ENCODE results near the gene GSG1L.
A peak's percentile ranks its signal among the peaks of the same experiment; 100 is the strongest.

The GSG1L gene

DNA sequence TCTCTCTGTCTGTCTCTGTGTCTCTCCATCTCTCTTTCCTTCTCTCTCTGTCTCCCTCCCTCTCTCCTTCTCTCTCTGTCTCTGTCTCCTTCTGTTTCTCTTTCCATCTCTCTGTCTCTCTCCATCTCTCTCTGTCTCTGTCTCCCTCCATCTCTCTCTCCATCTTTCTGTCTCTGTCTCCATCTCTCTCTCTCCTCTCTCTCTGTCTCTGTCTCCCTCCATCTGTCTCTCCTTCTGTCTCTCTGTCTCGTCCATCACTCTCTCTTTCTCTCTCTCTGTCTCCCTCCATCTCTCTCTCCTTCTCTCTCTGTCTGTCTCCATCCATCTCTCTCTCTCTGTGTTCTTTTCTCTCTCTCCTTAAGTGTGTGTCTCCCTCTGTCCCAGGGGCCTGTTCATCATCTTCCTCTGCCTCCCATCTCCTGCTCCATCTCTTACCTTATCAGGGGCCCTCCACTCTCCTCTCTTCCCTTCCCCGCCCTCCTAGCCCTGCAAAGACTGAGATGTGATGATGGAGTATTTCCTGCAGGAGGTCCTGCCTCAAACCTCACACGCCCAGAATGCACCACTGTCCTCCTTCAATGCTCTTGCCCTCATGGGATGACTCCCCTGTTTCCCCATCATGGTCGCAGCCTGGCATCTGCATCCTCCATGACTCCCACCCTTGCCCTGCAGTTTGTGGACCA lies 193.3 kb downstream of the GSG1L start:
- Histone ChIP-seq H3K4me2 (ENCODE audit: low read length, poor library complexity, severe bottlenecking) (no peak overlapping the region), H4K8ac (ENCODE audit: low read length) (no peak overlapping the region), H2BK15ac (ENCODE audit: low read depth, poor library complexity, severe bottlenecking) (no peak overlapping the region), H2BK5ac (ENCODE audit: low read depth, low read length, poor library complexity, severe bottlenecking) (no peak overlapping the region), H3K18ac (ENCODE audit: low read depth in 1 of 2, low read length in 2 of 2) (no peak overlapping the region), H3K27me3 (ENCODE audit: control insufficient read depth in 1 of 2, insufficient read depth in 1 of 2, low read length in 2 of 2) (peaks cover 5 to 16% of the 10 kb centered on the region in 2 experiments), H3K79me1 (replicated peaks; ENCODE audit: low read length, poor library complexity, severe bottlenecking) (no peaks in the 10 kb centered on the region), H3K9ac (ENCODE audit: low read length) (no peak overlapping the region), H2AK5ac (ENCODE audit: low read length, severe bottlenecking) (no peak overlapping the region), H3K36me3 (ENCODE audit: control insufficient read depth in 1 of 2, insufficient read depth in 2 of 2, low read depth in 1 of 2, low read length in 2 of 2) (no peaks in the 10 kb centered on the region), H3K4me3 (ENCODE audit: insufficient read depth in 1 of 2, low read depth in 1 of 2, low read length in 2 of 2) (no peak overlapping the region), H3K4ac (ENCODE audit: low read depth in 1 of 2, low read length in 2 of 2) (no peak overlapping the region), H3K9me3 (ENCODE audit: control insufficient read depth, low read length) (peaks cover 20% of the 10 kb centered on the region), H2BK12ac (ENCODE audit: low read length in 2 of 2) (no peak overlapping the region), H3K23ac (ENCODE audit: low read length in 2 of 2) (no peak overlapping the region), H3K4me1 (ENCODE audit: control insufficient read depth, insufficient read depth, low read depth, low read length) (peaks cover 4% of the 10 kb centered on the region), H2AFZ (ENCODE audit: low read depth, low read length) (no peak overlapping the region), H2BK120ac (ENCODE audit: low read depth, low read length) (no peak overlapping the region), H4K91ac (ENCODE audit: low read length) (no peak overlapping the region), H3K14ac (ENCODE audit: low read length in 2 of 2) (no peak overlapping the region), H3K27ac (ENCODE audit: low read length, poor library complexity, severe bottlenecking) (no peak overlapping the region)
- 39% methylated on average over 4 of the region's 4 CpGs for WGBS
- no peak for DNase-seq

DNA sequence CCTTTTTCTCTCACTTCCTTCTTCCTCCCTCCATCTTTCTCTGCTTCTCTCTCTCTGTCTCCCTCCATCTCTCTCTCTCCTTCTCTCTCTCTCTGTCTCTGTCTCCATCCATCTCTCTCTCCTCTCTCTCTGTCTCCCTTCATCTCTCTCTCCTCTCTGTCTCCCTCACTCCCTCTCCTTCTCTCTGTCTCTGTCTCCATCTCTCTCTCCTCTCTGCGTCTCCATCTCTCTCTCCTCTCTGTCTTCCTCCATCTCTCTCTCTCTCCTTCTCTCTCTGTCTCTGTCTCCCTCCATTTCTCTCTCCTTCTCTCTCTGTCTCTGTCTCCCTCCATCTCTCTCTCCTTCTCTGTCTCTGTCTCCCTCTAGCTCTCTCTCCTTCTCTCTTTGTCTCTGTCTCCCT lies 194.1 kb downstream of the GSG1L start:
- no peak overlapping the region for H2BK15ac ChIP-seq (ENCODE audit: low read depth, poor library complexity, severe bottlenecking)
- H3K27me3 ChIP-seq (ENCODE audit: control insufficient read depth in 1 of 2, insufficient read depth in 1 of 2, low read length in 2 of 2): peaks cover 5 to 16% of the 10 kb centered on the region in 2 experiments
- no peaks in the 10 kb centered on the region for H3K36me3 ChIP-seq (ENCODE audit: control insufficient read depth in 1 of 2, insufficient read depth in 2 of 2, low read depth in 1 of 2, low read length in 2 of 2)
- peaks cover 4% of the 10 kb centered on the region for H3K4me1 ChIP-seq (ENCODE audit: control insufficient read depth, insufficient read depth, low read depth, low read length)
- H3K4me2 ChIP-seq (ENCODE audit: low read length, poor library complexity, severe bottlenecking): no peak overlapping the region
- no peak overlapping the region for H3K27ac ChIP-seq (ENCODE audit: low read length, poor library complexity, severe bottlenecking)
- H2AK5ac ChIP-seq (ENCODE audit: low read length, severe bottlenecking): no peak overlapping the region
- H2BK5ac ChIP-seq (ENCODE audit: low read depth, low read length, poor library complexity, severe bottlenecking): no peak overlapping the region
- H4K91ac ChIP-seq (ENCODE audit: low read length): no peak overlapping the region
- no peak overlapping the region for H2BK12ac ChIP-seq (ENCODE audit: low read length in 2 of 2)
- H3K9ac ChIP-seq (ENCODE audit: low read length): no peak overlapping the region
- H3K14ac ChIP-seq (ENCODE audit: low read length in 2 of 2): no peak overlapping the region
- H3K23ac ChIP-seq (ENCODE audit: low read length in 2 of 2): no peak overlapping the region
- H3K18ac ChIP-seq (ENCODE audit: low read depth in 1 of 2, low read length in 2 of 2): no peak overlapping the region
- H3K9me3 ChIP-seq (ENCODE audit: control insufficient read depth, low read length): peaks cover 12% of the 10 kb centered on the region
- no peak overlapping the region for H3K4me3 ChIP-seq (ENCODE audit: insufficient read depth in 1 of 2, low read depth in 1 of 2, low read length in 2 of 2)
- no peaks in the 10 kb centered on the region for H3K79me1 ChIP-seq (replicated peaks; ENCODE audit: low read length, poor library complexity, severe bottlenecking)
- H4K8ac ChIP-seq (ENCODE audit: low read length): no peak overlapping the region
- 88% methylated on average over 1 of the region's 1 CpG for WGBS
- DNase-seq: no peak
- no peak overlapping the region for H2BK120ac ChIP-seq (ENCODE audit: low read depth, low read length)
- H3K4ac ChIP-seq (ENCODE audit: low read depth in 1 of 2, low read length in 2 of 2): no peak overlapping the region
- H2AFZ ChIP-seq (ENCODE audit: low read depth, low read length): no peak overlapping the region

DNA sequence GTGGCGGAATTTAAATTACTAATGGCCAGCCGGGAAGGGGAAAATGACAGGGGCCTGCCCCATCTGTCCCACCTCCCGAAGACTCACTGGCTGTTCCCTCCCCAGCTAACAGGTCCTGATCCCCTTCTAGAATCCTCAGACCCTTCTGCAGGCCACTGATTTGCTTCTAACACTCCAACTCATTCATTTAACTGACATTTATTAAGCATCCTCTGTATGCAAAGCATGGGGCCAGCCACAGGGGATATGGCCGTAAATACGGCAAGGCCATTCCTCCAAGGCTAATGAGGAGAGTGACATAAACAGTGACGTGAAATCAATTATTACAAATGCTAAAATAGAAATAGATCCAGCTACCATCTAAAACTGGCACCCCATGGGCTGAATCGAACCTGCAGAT lies 195.3 kb downstream of the GSG1L start:
- H3K14ac ChIP-seq (ENCODE audit: low read length in 2 of 2): no peak overlapping the region

DNA sequence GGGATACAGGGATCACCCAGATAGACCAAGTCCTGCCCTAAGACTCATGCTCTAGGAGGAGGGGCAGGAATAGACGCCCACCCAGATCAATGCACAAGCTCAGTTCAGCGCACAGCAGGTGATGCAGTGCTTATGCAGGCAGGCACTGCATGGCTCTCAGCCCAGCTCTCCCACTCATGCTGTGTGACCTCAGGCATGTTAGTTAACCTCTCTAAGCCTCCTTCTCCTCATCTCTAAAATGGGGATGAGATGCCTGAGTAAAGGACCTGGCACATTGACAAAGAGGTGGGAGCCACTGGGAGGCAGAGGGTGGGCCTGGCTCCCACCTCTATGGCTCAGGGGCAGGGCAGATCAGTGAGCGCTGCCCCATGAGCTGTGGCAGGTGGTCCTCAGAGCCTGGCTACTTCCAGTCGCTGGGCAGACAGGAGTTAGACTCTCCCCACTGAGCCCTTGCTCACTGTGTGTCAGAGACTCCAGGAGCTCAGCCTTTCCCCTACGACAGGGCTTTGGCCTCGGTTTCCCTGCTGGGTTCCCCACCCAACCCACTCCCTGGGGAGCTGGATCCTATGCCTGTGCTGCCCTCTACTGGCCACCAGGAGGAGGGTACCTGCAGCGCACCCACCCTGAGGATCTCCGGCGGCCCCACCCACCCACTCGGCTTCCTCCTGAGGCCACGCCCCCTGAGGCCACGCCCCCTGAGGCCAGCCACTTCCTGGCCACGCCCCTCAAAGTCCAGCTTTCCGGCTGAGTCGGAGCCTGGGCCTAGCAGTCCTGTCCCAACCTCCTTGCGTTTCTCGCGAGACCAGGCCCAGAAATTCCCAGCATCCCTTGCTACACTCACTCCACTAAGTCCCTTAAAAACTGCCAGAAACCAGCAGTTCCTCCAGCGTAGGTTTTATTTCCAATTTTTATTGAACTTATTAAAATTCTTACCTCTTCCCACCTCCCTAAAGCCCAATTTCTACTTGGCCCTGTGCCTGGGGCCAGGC lies 196.1 kb downstream of the GSG1L start:
- Histone ChIP-seq H4K8ac (ENCODE audit: low read length) (no peak overlapping the region), H4K91ac (ENCODE audit: low read length) (no peak overlapping the region), H2BK15ac (ENCODE audit: low read depth, poor library complexity, severe bottlenecking) (no peak overlapping the region), H3K4me2 (ENCODE audit: low read length, poor library complexity, severe bottlenecking) (no peak overlapping the region), H3K18ac (ENCODE audit: low read depth in 1 of 2, low read length in 2 of 2) (no peak overlapping the region), H2AK5ac (ENCODE audit: low read length, severe bottlenecking) (no peak overlapping the region), H3K4ac (ENCODE audit: low read depth in 1 of 2, low read length in 2 of 2) (no peak overlapping the region), H3K79me1 (replicated peaks; ENCODE audit: low read length, poor library complexity, severe bottlenecking) (no peaks in the 10 kb centered on the region), H2BK12ac (ENCODE audit: low read length in 2 of 2) (no peak overlapping the region), H2BK120ac (ENCODE audit: low read depth, low read length) (no peak overlapping the region), H2BK5ac (ENCODE audit: low read depth, low read length, poor library complexity, severe bottlenecking) (no peak overlapping the region), H3K9ac (ENCODE audit: low read length) (no peak overlapping the region), H3K14ac (ENCODE audit: low read length in 2 of 2) (no peak overlapping the region), H3K4me3 (ENCODE audit: insufficient read depth in 1 of 2, low read depth in 1 of 2, low read length in 2 of 2) (no peak overlapping the region), H3K27ac (ENCODE audit: low read length, poor library complexity, severe bottlenecking) (no peak overlapping the region), H3K36me3 (ENCODE audit: control insufficient read depth in 1 of 2, insufficient read depth in 2 of 2, low read depth in 1 of 2, low read length in 2 of 2) (no peaks in the 10 kb centered on the region), H3K23ac (ENCODE audit: low read length in 2 of 2) (no peak overlapping the region), H3K4me1 (ENCODE audit: control insufficient read depth, insufficient read depth, low read depth, low read length) (peaks cover 4% of the 10 kb centered on the region), H3K9me3 (ENCODE audit: control insufficient read depth, low read length) (peaks cover 20% of the 10 kb centered on the region), H2AFZ (ENCODE audit: low read depth, low read length) (peak overlapping the region; percentile 1), H3K27me3 (ENCODE audit: control insufficient read depth in 1 of 2, insufficient read depth in 1 of 2, low read length in 2 of 2) (peaks cover 5 to 16% of the 10 kb centered on the region in 2 experiments)
- WGBS: 44% methylated on average over 19 of the region's 19 CpGs
- DNase-seq: peak; percentile 40

More for the DNA sequence above, 195.3 kb downstream of the GSG1L start:
- Histone ChIP-seq H2BK12ac (ENCODE audit: low read length in 2 of 2) (no peak overlapping the region), H2BK120ac (ENCODE audit: low read depth, low read length) (no peak overlapping the region), H3K23ac (ENCODE audit: low read length in 2 of 2) (no peak overlapping the region), H4K91ac (ENCODE audit: low read length) (no peak overlapping the region), H3K27me3 (ENCODE audit: control insufficient read depth in 1 of 2, insufficient read depth in 1 of 2, low read length in 2 of 2) (peaks cover 5 to 16% of the 10 kb centered on the region in 2 experiments), H3K9ac (ENCODE audit: low read length) (no peak overlapping the region), H3K4me1 (ENCODE audit: control insufficient read depth, insufficient read depth, low read depth, low read length) (peaks cover 4% of the 10 kb centered on the region), H4K8ac (ENCODE audit: low read length) (no peak overlapping the region), H3K4ac (ENCODE audit: low read depth in 1 of 2, low read length in 2 of 2) (no peak overlapping the region), H3K79me1 (replicated peaks; ENCODE audit: low read length, poor library complexity, severe bottlenecking) (no peaks in the 10 kb centered on the region), H3K27ac (ENCODE audit: low read length, poor library complexity, severe bottlenecking) (no peak overlapping the region), H3K36me3 (ENCODE audit: control insufficient read depth in 1 of 2, insufficient read depth in 2 of 2, low read depth in 1 of 2, low read length in 2 of 2) (no peaks in the 10 kb centered on the region), H2BK5ac (ENCODE audit: low read depth, low read length, poor library complexity, severe bottlenecking) (no peak overlapping the region), H3K4me3 (ENCODE audit: insufficient read depth in 1 of 2, low read depth in 1 of 2, low read length in 2 of 2) (no peak overlapping the region), H2BK15ac (ENCODE audit: low read depth, poor library complexity, severe bottlenecking) (no peak overlapping the region), H2AK5ac (ENCODE audit: low read length, severe bottlenecking) (no peak overlapping the region), H3K9me3 (ENCODE audit: control insufficient read depth, low read length) (peaks cover 12% of the 10 kb centered on the region), H3K18ac (ENCODE audit: low read depth in 1 of 2, low read length in 2 of 2) (no peak overlapping the region), H2AFZ (ENCODE audit: low read depth, low read length) (no peak overlapping the region), H3K4me2 (ENCODE audit: low read length, poor library complexity, severe bottlenecking) (no peak overlapping the region)
- no peak for DNase-seq
- WGBS: 96% methylated on average over 6 of the region's 7 CpGs
